Liver (tissue), 9 donors: ENCODE results near the gene WDFY1. TPM values are rescaled to one million over a fixed set of nuclear protein-coding genes. Genes with fewer than 3 reads are reported as not detected.

ENCODE experiments used
- DNase-seq: peaks from one replicate; pipeline ENCODE4 v3.0.0-alpha.2; 2017; ENCODE audit warnings: low spot score
- H3K27ac ChIP-seq, 2 donors: one replicate each; pipeline ENCODE4 v1.7.0; 2013; ENCODE audit warnings: inconsistent platforms in 2 of 2, low read length in 2 of 2, control low read depth in 1 of 2, low read depth in 1 of 2, mild to moderate bottlenecking in 1 of 2
- H3K27me3 ChIP-seq, 4 donors: one replicate each; pipeline versions ENCODE4 v1.6.1 to v1.7.0; 2013; ENCODE audit warnings: low read length in 3 of 4, inconsistent platforms in 1 of 4, mild to moderate bottlenecking in 1 of 4, moderate library complexity in 1 of 4; ENCODE audit not compliant: control insufficient read depth in 4 of 4, insufficient read depth in 4 of 4
- H3K36me3 ChIP-seq, 4 donors: one replicate each; pipeline versions ENCODE4 v1.6.1 to v1.7.0; 2013; ENCODE audit warnings: low read length in 3 of 4, mild to moderate bottlenecking in 3 of 4, low read depth in 1 of 4, moderate library complexity in 1 of 4; ENCODE audit not compliant: control insufficient read depth in 4 of 4, insufficient read depth in 3 of 4
- H3K4me1 ChIP-seq, 4 donors: one replicate each; pipeline versions ENCODE4 v1.6.1 to v1.7.0; 2013; ENCODE audit warnings: low read length in 3 of 4, mild to moderate bottlenecking in 3 of 4, moderate library complexity in 1 of 4; ENCODE audit not compliant: control insufficient read depth in 4 of 4, insufficient read depth in 4 of 4
- H3K4me3 ChIP-seq, 3 donors: one replicate each; pipeline versions ENCODE4 v1.6.1 to v1.7.0; 2013; ENCODE audit warnings: low read length in 3 of 3, control low read depth in 1 of 3, low read depth in 1 of 3, mild to moderate bottlenecking in 1 of 3
- H3K9ac ChIP-seq, 2 donors: one replicate each; pipeline ENCODE4 v1.7.0; 2013; ENCODE audit warnings: low read length in 2 of 2, mild to moderate bottlenecking in 2 of 2, moderate library complexity in 2 of 2, control low read depth in 1 of 2, low read depth in 1 of 2
- H3K9me3 ChIP-seq, 4 donors: one replicate each; pipeline versions ENCODE4 v1.6.1 to v1.7.0; 2013; ENCODE audit warnings: low read length in 3 of 4; ENCODE audit not compliant: control insufficient read depth in 4 of 4
- EGR1 ChIP-seq, 2 donors: IDR thresholded peaks; 2 replicates each; pipeline ENCODE4 v1.6.1; 2016 to 2018; ENCODE audit warnings: antibody characterized with exemption in 2 of 2, low read depth in 2 of 2
- FOXA1 ChIP-seq: IDR thresholded peaks from 2 replicates; pipeline ENCODE4 v1.6.1; 2016; ENCODE audit warnings: antibody characterized with exemption
- FOXA2 ChIP-seq: IDR thresholded peaks from 2 replicates; pipeline ENCODE4 v1.6.1; 2016; ENCODE audit warnings: antibody characterized with exemption
- GABPA ChIP-seq, 2 donors: IDR thresholded peaks in 1 of 2; conservative IDR thresholded peaks in 1 of 2; 2 replicates each; pipeline ENCODE4 v1.6.1; 2016; ENCODE audit warnings: antibody characterized with exemption in 2 of 2, mild to moderate bottlenecking in 1 of 2, moderate library complexity in 1 of 2
- HNF4G ChIP-seq: IDR thresholded peaks from 2 replicates; pipeline ENCODE4 v1.6.1; 2016; ENCODE audit warnings: antibody characterized with exemption
- JUND ChIP-seq, 2 donors: IDR thresholded peaks; 2 replicates each; pipeline ENCODE4 v1.6.1; 2016; ENCODE audit warnings: antibody characterized with exemption in 2 of 2
- NR2F2 ChIP-seq: IDR thresholded peaks from 2 replicates; pipeline ENCODE4 v1.6.1; 2016; ENCODE audit warnings: antibody characterized with exemption
- RAD21 ChIP-seq, 2 donors: IDR thresholded peaks; 2 replicates each; pipeline ENCODE4 v1.6.1; 2016; ENCODE audit warnings: antibody characterized with exemption in 2 of 2, mild to moderate bottlenecking in 2 of 2
- RXRA ChIP-seq, 2 donors: IDR thresholded peaks; 2 replicates each; pipeline ENCODE4 v1.6.1; 2017 to 2018; ENCODE audit warnings: antibody characterized with exemption in 2 of 2, mild to moderate bottlenecking in 1 of 2
- SP1 ChIP-seq: IDR thresholded peaks from 2 replicates; pipeline ENCODE4 v1.6.1; 2018; ENCODE audit warnings: antibody characterized with exemption, mild to moderate bottlenecking
- TAF1 ChIP-seq: conservative IDR thresholded peaks from 2 replicates; pipeline ENCODE4 v1.6.1; 2016; ENCODE audit warnings: antibody characterized with exemption, mild to moderate bottlenecking
- YY1 ChIP-seq: IDR thresholded peaks from 2 replicates; pipeline ENCODE4 v1.6.1; 2016; ENCODE audit warnings: antibody characterized with exemption, mild to moderate bottlenecking
- polyA plus RNA-seq, 2 donors: library from polyadenylated mRNA; stranded (reverse) in 1 of 2; unstranded in 1 of 2; fragments of 200-250 nt in 1 of 2; fragments of >200 nt in 1 of 2; fragmentation: Nextera tagmentation in 1 of 2; extraction: Ambion mirVana in 1 of 2; gene quantifications; one replicate each; pipeline versions ENCODE4 v1.2.1 to v1.2.3, GENCODE V29; 2013 to 2015
- total RNA-seq, 2 donors: library from RNA; depleted of rRNA; stranded (reverse); fragments of >200 nt; gene quantifications; one replicate each; pipeline ENCODE4 v1.2.3, GENCODE V29; 2014
- TF ChIP-seq, protein P1 (sequence below): IDR thresholded peaks from 2 replicates; pipeline ENCODE4 v1.6.1; 2016; ENCODE audit warnings: antibody characterized with exemption
- TF ChIP-seq, protein P2 (sequence below): fragments of 150-350 bp; IDR thresholded peaks from 2 replicates; pipeline ENCODE4 v1.5.1; 2017; ENCODE audit warnings: improper control_type of control experiment, low read depth, low read length; ENCODE audit not compliant: missing input control
- TF ChIP-seq, protein P3 (sequence below): IDR thresholded peaks from 2 replicates; pipeline ENCODE4 v1.6.1; 2016; ENCODE audit warnings: antibody characterized with exemption
- TF ChIP-seq, protein P4 (sequence below): IDR thresholded peaks from 2 replicates; pipeline ENCODE4 v1.6.1; 2016; ENCODE audit warnings: antibody characterized with exemption
- TF ChIP-seq, protein P5 (sequence below): IDR thresholded peaks from 2 replicates; pipeline ENCODE4 v1.6.1; 2016; ENCODE audit warnings: antibody characterized with exemption, mild to moderate bottlenecking
- donor health status: healthy.
- donor health status: healthy.
- donor health status: healthy.
- donor health status: healthy.
- donor health status: healthy.

WDFY1 gene
- total and polyA plus RNA-seq, 4 donors = 12.0 to 34.2 (median 24.1) TPM

DNA sequence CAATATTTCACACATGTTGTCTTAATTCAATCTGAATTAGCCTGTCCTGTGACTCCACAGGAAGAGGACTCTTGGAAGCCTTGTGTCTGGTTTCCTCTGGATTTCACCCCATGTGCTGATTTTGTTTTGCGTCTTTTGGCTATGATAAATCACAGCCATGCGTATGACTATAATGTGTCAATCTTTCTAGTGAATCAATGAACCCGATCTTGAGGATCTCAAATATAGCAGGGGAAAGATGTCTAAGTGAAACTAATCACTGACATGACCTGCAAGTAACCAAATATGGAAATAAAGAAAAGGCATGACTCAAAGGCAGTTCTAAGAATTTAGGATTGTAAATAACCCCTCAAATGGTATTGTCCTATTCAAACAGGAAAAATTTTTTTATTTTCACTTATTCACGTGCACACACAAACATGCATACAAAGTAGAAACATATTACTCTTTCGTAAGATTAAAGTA, 8.2 kb downstream of the WDFY1 start (continued):
- TF ChIP-seq RAD21 (IDR thresholded peaks at IDR 0.05) (no peak), GABPA (IDR thresholded peaks at IDR 0.05 in 1 of 2, conservative IDR thresholded peaks at IDR 0.05 in 1 of 2) (no peak), SP1 (no peak), NR2F2 (no peak), HNF4G (no peak)

DNA sequence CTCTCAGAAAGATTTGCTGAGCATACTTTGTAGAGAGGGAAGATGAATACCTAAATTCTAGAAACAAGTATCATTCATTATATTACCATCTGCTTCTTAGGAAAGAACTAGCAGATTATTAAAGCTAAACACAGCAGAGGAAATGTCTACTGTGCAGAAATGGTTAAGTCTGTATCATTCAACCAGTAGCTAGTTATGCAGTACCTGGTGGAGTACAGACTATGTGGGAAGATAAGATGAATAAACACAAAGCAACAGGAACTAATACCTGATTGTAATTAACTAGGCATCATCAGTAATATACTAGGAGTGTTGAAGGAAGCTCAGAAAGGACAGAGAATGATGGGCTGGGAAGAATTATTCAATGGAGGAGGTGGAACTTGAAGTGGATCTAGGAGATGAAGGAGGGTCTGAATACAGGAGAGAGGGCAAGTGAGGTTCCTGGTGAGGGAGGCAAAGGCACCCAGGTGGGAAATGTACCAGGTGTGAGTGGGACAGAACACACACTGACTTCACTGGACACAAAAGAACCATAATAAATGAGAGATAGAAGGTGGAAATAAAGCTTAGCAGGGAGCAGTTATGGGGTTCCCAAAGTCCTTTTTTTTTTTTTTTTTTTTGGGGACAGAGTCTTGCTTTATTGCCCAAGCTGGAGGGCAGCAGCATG, 9.5 kb downstream of the WDFY1 start:
- TF ChIP-seq, protein P1, sequence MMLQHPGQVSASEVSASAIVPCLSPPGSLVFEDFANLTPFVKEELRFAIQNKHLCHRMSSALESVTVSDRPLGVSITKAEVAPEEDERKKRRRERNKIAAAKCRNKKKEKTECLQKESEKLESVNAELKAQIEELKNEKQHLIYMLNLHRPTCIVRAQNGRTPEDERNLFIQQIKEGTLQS = no peak
- TF ChIP-seq HNF4G = no peak
- no peak for TF ChIP-seq SP1
- no peak for TF ChIP-seq EGR1 (IDR thresholded peaks at IDR 0.05; ENCODE audit: low read depth in 2 of 2)
- TF ChIP-seq FOXA1 = no peak
- TF ChIP-seq YY1 = no peak
- no peak for TF ChIP-seq FOXA2
- TF ChIP-seq RXRA (IDR thresholded peaks at IDR 0.05) = no peak
- TF ChIP-seq, protein P2, sequence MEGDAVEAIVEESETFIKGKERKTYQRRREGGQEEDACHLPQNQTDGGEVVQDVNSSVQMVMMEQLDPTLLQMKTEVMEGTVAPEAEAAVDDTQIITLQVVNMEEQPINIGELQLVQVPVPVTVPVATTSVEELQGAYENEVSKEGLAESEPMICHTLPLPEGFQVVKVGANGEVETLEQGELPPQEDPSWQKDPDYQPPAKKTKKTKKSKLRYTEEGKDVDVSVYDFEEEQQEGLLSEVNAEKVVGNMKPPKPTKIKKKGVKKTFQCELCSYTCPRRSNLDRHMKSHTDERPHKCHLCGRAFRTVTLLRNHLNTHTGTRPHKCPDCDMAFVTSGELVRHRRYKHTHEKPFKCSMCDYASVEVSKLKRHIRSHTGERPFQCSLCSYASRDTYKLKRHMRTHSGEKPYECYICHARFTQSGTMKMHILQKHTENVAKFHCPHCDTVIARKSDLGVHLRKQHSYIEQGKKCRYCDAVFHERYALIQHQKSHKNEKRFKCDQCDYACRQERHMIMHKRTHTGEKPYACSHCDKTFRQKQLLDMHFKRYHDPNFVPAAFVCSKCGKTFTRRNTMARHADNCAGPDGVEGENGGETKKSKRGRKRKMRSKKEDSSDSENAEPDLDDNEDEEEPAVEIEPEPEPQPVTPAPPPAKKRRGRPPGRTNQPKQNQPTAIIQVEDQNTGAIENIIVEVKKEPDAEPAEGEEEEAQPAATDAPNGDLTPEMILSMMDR = no peak
- TF ChIP-seq GABPA (IDR thresholded peaks at IDR 0.05 in 1 of 2, conservative IDR thresholded peaks at IDR 0.05 in 1 of 2) = no peak
- TF ChIP-seq NR2F2 = no peak
- TF ChIP-seq JUND (IDR thresholded peaks at IDR 0.05) = no peak
- TF ChIP-seq, protein P3, sequence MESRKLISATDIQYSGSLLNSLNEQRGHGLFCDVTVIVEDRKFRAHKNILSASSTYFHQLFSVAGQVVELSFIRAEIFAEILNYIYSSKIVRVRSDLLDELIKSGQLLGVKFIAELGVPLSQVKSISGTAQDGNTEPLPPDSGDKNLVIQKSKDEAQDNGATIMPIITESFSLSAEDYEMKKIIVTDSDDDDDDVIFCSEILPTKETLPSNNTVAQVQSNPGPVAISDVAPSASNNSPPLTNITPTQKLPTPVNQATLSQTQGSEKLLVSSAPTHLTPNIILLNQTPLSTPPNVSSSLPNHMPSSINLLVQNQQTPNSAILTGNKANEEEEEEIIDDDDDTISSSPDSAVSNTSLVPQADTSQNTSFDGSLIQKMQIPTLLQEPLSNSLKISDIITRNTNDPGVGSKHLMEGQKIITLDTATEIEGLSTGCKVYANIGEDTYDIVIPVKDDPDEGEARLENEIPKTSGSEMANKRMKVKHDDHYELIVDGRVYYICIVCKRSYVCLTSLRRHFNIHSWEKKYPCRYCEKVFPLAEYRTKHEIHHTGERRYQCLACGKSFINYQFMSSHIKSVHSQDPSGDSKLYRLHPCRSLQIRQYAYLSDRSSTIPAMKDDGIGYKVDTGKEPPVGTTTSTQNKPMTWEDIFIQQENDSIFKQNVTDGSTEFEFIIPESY = no peak
- TF ChIP-seq RAD21 (IDR thresholded peaks at IDR 0.05) = no peak
- no peak for TF ChIP-seq TAF1
- TF ChIP-seq, protein P4, sequence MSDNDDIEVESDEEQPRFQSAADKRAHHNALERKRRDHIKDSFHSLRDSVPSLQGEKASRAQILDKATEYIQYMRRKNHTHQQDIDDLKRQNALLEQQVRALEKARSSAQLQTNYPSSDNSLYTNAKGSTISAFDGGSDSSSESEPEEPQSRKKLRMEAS = no peak
- TF ChIP-seq, protein P5, sequence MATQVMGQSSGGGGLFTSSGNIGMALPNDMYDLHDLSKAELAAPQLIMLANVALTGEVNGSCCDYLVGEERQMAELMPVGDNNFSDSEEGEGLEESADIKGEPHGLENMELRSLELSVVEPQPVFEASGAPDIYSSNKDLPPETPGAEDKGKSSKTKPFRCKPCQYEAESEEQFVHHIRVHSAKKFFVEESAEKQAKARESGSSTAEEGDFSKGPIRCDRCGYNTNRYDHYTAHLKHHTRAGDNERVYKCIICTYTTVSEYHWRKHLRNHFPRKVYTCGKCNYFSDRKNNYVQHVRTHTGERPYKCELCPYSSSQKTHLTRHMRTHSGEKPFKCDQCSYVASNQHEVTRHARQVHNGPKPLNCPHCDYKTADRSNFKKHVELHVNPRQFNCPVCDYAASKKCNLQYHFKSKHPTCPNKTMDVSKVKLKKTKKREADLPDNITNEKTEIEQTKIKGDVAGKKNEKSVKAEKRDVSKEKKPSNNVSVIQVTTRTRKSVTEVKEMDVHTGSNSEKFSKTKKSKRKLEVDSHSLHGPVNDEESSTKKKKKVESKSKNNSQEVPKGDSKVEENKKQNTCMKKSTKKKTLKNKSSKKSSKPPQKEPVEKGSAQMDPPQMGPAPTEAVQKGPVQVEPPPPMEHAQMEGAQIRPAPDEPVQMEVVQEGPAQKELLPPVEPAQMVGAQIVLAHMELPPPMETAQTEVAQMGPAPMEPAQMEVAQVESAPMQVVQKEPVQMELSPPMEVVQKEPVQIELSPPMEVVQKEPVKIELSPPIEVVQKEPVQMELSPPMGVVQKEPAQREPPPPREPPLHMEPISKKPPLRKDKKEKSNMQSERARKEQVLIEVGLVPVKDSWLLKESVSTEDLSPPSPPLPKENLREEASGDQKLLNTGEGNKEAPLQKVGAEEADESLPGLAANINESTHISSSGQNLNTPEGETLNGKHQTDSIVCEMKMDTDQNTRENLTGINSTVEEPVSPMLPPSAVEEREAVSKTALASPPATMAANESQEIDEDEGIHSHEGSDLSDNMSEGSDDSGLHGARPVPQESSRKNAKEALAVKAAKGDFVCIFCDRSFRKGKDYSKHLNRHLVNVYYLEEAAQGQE = no peak
- no peaks in the 10 kb centered on the region for H3K9me3 ChIP-seq
- DNase-seq = no peak
- peaks cover 5 to 21% (median 14%) of the 10 kb centered on the region in 4 donors for H3K4me1 ChIP-seq
- no peak overlapping the region for H3K27ac ChIP-seq
- no peak overlapping the region for H3K4me3 ChIP-seq
- no peak overlapping the region for H3K9ac ChIP-seq
- H3K36me3 ChIP-seq = no peaks in the 10 kb centered on the region
- no peaks in the 10 kb centered on the region for H3K27me3 ChIP-seq
